Measurements from ENCODE around the gene MESP1.

MESP1 gene

GRCh38 chr15:89758283-89758682 is 7.2 kb upstream of the MESP1 start:
- no peak for DNase-seq (ENCODE audit: low read depth)

GRCh38 chr15:89756897-89757296 is 5.8 kb upstream of the MESP1 start:
- no peak for DNase-seq (ENCODE audit: low read depth)

- DNase-seq (ENCODE audit: low read depth) = no peak
These were observed 4.7 kb upstream of the MESP1 start for GRCh38 chr15:89755701-89756100.

- DNase-seq (ENCODE audit: low read depth) = no peak
These were observed 3.5 kb upstream of the MESP1 start for GRCh38 chr15:89754361-89755154.

GRCh38 chr15:89753855-89754254 is 2.8 kb upstream of the MESP1 start:
- DNase-seq (ENCODE audit: low read depth) = no peak

- DNase-seq (ENCODE audit: low read depth) = no peak
These were observed 699 bp upstream of the MESP1 start for GRCh38 chr15:89751748-89752147.

GRCh38 chr15:89749951-89750559 is 994 bp downstream of the MESP1 start:
- DNase-seq (ENCODE audit: low read depth) = no peak

GRCh38 chr15:89749526-89749925 is 1.5 kb downstream of the MESP1 start:
- DNase-seq (ENCODE audit: low read depth) = no peak

- no peak for DNase-seq (ENCODE audit: low read depth)
These were observed 2.0 kb downstream of the MESP1 start for GRCh38 chr15:89749054-89749453.

GRCh38 chr15:89747708-89748682 is 3.1 kb downstream of the MESP1 start:
- no peak for DNase-seq (ENCODE audit: low read depth)

- no peak for DNase-seq (ENCODE audit: low read depth)
These were observed 4.7 kb downstream of the MESP1 start for GRCh38 chr15:89746386-89746780.

- DNase-seq (ENCODE audit: low read depth) = no peak
These were observed 5.3 kb downstream of the MESP1 start for GRCh38 chr15:89745768-89746167.

- no peak for DNase-seq (ENCODE audit: low read depth)
These were observed 5.9 kb downstream of the MESP1 start for GRCh38 chr15:89745131-89745530.

- no peak for DNase-seq (ENCODE audit: low read depth)
These were observed 7.5 kb downstream of the MESP1 start for GRCh38 chr15:89743594-89743993.

- no peak for DNase-seq (ENCODE audit: low read depth)
These were observed 8.0 kb downstream of the MESP1 start for GRCh38 chr15:89743011-89743410.

- no peak for DNase-seq (ENCODE audit: low read depth)
These were observed 10.9 kb downstream of the MESP1 start for GRCh38 chr15:89740137-89740536.

- DNase-seq (ENCODE audit: low read depth) = no peak
These were observed 15.3 kb downstream of the MESP1 start for GRCh38 chr15:89735773-89736172.

GRCh38 chr15:89732451-89733172 is 18.4 kb downstream of the MESP1 start:
- DNase-seq (ENCODE audit: low read depth) = no peak

- DNase-seq (ENCODE audit: low read depth) = no peak
These were observed 19.8 kb downstream of the MESP1 start for GRCh38 chr15:89731275-89731674.

- DNase-seq (ENCODE audit: low read depth) = no peak
These were observed 22.8 kb downstream of the MESP1 start for GRCh38 chr15:89728254-89728653.

- DNase-seq (ENCODE audit: low read depth) = no peak
These were observed 26.0 kb downstream of the MESP1 start for GRCh38 chr15:89725064-89725463.

GRCh38 chr15:89724621-89725020 is 26.4 kb downstream of the MESP1 start:
- no peak for DNase-seq (ENCODE audit: low read depth)

Data from stimulated activated CD8-positive, alpha-beta memory T cell treated with anti-CD3 and anti-CD28 coated beads, Interleukin-15, amount 100 ng/mL, for 1 hour (primary cell).